ENCODE results near the gene TAP1.

GRCh38 chr6:32882879-32883250 lies 29.4 kb upstream of the TAP1 start:
- TF ChIP-seq CTCF (tag by site-specific recombination; IDR thresholded peaks at IDR 0.05) (no peak), ZBTB20 (tag by site-specific recombination; IDR thresholded peaks at IDR 0.05) (no peak), ZNF621 (tag by site-specific recombination; IDR thresholded peaks at IDR 0.05) (no peak), ZNF416 (tag by site-specific recombination; IDR thresholded peaks at IDR 0.05) (no peak), HOXA7 (CRISPR knock-in tag; IDR thresholded peaks at IDR 0.05; ENCODE audit: borderline replicate concordance) (no peak), YY1 (tag by site-specific recombination; IDR thresholded peaks at IDR 0.05) (no peak), REPIN1 (tag by site-specific recombination; IDR thresholded peaks at IDR 0.05; ENCODE audit: low read depth) (no peak), REST (tag by site-specific recombination; IDR thresholded peaks at IDR 0.05) (no peak), ZNF274 (IDR thresholded peaks at IDR 0.05; ENCODE audit: low read length) (no peak), ZNF274 (tag by site-specific recombination; IDR thresholded peaks at IDR 0.05; ENCODE audit: borderline replicate concordance) (no peak)
